Gastrocnemius medialis (tissue), 4 donors: Measurements from ENCODE around the gene ARFGEF3.

ENCODE experiments used
- POLR2A ChIP-seq, 2 donors: fragments of 450-650 bp; IDR thresholded peaks; one replicate each; pipeline ENCODE4 v1.6.1; 2017; ENCODE audit warnings: antibody characterized with exemption in 2 of 2, mild to moderate bottlenecking in 2 of 2, moderate library complexity in 2 of 2
- TF ChIP-seq, protein P1 (sequence below), 5 experiments: fragments of 450-650 bp in 3 of 5; fragments of 200-600 bp in 2 of 5; sonication (generic) in 2 of 5; IDR thresholded peaks in 4 of 5; conservative IDR thresholded peaks in 1 of 5; 1 replicate in 4 of 5; 2 replicates in 1 of 5; pipeline ENCODE4 v1.5.1; 2016 to 2019; ENCODE audit warnings: antibody characterized with exemption in 5 of 5, mild to moderate bottlenecking in 3 of 5, moderate library complexity in 3 of 5

DNA sequence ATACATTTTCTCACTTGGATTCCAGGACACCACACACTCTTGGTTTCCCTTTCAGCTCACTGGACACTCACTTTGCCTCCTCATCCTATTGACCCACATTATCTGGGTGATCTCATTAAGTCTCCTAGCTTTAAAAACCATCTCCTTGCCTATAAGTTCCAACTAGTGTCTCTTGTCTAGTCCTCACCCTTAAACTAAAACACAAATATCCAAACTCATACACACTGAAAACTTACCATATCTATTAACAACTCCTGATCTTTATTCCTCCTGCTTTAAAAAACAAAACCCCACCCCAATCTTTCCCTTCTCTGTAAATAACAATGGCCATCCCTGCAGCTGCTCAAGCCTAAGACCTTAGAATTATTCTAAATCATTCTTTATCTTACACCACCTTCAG lies 212.5 kb downstream of the ARFGEF3 start:
- TF ChIP-seq, protein P1, sequence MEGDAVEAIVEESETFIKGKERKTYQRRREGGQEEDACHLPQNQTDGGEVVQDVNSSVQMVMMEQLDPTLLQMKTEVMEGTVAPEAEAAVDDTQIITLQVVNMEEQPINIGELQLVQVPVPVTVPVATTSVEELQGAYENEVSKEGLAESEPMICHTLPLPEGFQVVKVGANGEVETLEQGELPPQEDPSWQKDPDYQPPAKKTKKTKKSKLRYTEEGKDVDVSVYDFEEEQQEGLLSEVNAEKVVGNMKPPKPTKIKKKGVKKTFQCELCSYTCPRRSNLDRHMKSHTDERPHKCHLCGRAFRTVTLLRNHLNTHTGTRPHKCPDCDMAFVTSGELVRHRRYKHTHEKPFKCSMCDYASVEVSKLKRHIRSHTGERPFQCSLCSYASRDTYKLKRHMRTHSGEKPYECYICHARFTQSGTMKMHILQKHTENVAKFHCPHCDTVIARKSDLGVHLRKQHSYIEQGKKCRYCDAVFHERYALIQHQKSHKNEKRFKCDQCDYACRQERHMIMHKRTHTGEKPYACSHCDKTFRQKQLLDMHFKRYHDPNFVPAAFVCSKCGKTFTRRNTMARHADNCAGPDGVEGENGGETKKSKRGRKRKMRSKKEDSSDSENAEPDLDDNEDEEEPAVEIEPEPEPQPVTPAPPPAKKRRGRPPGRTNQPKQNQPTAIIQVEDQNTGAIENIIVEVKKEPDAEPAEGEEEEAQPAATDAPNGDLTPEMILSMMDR (IDR thresholded peaks at IDR 0.05 in 4 of 5, conservative IDR thresholded peaks at IDR 0.05 in 1 of 5), result no peak
- TF ChIP-seq POLR2A (IDR thresholded peaks at IDR 0.05), result no peak
